HG02759 (cell line): Measurements from ENCODE around the gene GOPC.

Experiments
- ATAC-seq: cut with Tn5 transposase; IDR thresholded peaks from one replicate; pipeline ENCODE4 v1.9.1; 2021; ENCODE audit warnings: mild to moderate bottlenecking, moderate library complexity; ENCODE audit not compliant: unreplicated experiment

GOPC gene

GRCh38 chr6:117597755-117598154 lies 4.6 kb downstream of the GOPC start:
- no peak for ATAC-seq

- no peak for ATAC-seq
Observed at GRCh38 chr6:117595099-117595923, 7.0 kb downstream of the GOPC start.

- no peak for ATAC-seq
Observed at GRCh38 chr6:117592983-117593759, 9.1 kb downstream of the GOPC start.

DNA sequence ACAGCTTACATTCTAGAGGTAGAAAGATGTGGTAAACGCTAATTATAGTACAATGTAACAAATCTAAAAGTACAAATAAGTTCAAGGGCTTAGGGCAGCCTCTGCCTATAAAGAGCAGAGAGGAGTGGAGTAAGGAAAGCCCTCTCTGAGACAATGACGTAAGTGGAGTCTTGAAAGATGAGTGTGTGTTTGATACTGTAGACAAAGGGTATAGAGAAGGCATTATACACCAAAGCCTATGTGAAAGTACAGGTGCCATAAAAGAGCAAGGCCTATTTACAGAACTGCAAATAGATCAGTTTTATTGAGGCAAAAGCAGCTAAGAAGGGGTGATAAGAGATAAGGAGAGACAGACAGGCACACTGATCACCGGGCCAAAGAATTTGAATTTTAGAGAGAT lies 10.9 kb downstream of the GOPC start:
- ATAC-seq: no peak

- ATAC-seq: no peak
Observed at GRCh38 chr6:117590447-117590846, 11.9 kb downstream of the GOPC start.

DNA sequence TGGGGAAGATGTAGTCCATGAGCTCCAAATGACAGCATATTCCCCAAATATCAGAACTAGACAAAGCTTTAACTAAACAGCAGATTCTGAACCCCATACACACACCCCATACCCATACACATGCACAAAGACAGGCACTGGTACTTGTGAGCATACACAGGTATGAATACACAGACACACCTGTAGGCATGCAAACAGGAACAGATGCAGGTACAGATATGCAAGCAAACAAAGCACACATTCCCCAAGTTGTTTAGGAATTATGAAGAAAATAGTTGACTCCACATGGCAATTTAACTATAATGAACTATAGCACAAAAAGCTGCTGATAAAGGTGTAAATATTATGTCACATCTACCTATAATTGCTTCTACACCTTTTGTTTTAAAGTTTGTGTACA lies 16.7 kb downstream of the GOPC start:
- ATAC-seq: no peak

- no peak for ATAC-seq
Observed at GRCh38 chr6:117574198-117574597, 28.1 kb downstream of the GOPC start.

GRCh38 chr6:117573006-117573680 lies 29.2 kb downstream of the GOPC start:
- ATAC-seq: no peak

DNA sequence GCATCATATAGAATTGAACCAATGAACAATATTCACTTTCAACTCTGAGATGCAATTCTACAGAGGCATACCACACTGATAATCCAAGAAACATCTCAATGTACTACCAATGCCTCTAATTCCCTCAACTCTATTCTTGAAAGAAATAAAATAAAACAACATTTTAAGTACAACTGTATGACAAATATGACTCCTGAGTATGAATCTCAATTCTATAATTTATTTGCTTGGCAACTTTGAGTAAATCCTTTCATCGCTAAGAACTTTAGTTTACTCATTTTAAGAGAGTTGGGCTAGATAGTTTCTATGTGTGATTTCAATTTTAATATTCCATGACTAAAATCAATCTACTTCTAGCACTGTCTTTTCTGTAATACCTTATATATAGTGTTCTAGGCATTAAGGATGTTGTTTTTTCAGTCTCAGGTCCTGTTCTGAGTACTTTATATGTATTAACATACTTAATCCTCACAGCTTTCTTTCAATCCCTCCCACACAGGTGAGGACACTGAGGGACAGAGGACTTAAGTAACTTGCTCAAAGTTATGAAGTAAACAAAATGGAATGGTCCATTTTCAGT lies 33.4 kb downstream of the GOPC start:
- ATAC-seq: no peak

- ATAC-seq: no peak
Observed at GRCh38 chr6:117568247-117568646, 34.1 kb downstream of the GOPC start.

DNA sequence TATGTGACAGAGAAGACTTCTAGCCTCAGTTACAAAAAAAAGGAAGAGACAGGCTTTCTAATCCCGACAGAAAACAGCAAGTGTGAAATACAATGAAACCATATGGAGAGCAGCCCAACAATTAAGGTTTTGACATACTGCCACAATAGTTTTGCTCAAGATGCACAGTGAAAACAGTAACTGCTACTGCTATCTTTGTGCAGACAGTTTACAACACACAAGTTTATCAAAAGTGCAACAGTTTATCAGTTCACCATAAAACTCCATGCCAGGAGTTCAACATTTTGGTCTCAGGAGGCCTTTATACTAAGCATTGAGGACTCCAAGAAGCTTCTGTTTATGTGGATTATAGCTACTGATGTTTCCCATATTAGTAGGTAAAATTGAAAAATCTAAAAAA lies 37.6 kb downstream of the GOPC start:
- ATAC-seq: no peak

GRCh38 chr6:117561128-117561527 lies 41.2 kb downstream of the GOPC start:
- ATAC-seq: no peak

- ATAC-seq: no peak
Observed at GRCh38 chr6:117559299-117559698, 43.0 kb downstream of the GOPC start.

- ATAC-seq: no peak
Observed at GRCh38 chr6:117558818-117559217, 43.5 kb downstream of the GOPC start.

DNA sequence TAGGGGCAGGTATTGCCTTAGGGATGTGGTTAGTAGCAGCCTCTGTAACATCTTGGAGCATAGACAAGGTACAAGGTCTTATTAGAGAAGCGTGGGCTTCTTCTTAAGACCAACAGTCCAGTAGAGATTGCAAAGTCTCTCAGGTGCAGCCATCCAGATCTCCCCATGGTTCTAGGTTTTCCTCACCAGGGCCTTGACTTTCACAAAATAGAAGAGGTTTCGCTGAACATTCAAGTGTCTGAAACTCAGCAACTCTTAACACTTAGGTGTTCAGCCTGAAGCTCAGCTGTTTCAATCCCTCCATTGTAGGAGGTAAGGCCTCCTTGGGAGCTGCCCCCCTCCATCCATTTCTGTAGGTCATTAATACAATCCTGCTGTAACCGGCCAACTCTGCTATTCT lies 44.4 kb downstream of the GOPC start:
- ATAC-seq: no peak

DNA sequence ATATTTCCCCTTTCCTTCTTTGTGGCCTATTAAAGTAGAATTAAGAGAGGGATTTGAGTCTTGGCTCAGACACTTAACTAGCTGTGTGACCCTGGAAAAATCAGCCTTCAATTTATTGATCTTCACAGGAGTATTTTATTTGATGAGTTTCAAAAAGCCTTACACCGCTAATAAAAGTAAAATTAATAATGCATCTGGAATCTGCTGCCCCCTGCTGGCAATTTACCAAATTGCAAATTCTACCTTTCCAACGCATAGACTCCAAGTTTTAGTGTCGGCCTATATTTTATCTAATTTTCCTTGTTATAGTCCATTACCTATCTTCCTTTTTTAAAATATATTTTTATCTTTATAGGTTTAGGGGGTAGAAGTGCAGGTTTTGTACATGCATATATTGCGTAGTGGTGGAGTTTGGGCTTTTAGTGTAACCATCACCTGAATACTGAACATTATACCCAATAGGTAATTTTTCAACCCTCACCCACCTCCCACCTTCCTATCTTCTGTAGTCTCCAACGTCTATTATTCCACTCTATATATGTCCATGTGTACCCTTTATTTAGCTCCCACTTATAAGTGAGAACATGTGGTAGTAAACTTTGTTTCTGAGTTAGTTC lies 46.3 kb downstream of the GOPC start:
- ATAC-seq: peak; percentile 43

- no peak for ATAC-seq
Observed at GRCh38 chr6:117555262-117555849, 47.0 kb downstream of the GOPC start.

- ATAC-seq: no peak
Observed at GRCh38 chr6:117553142-117553541, 49.2 kb downstream of the GOPC start.

GRCh38 chr6:117552618-117553017 lies 49.7 kb downstream of the GOPC start:
- ATAC-seq: no peak

DNA sequence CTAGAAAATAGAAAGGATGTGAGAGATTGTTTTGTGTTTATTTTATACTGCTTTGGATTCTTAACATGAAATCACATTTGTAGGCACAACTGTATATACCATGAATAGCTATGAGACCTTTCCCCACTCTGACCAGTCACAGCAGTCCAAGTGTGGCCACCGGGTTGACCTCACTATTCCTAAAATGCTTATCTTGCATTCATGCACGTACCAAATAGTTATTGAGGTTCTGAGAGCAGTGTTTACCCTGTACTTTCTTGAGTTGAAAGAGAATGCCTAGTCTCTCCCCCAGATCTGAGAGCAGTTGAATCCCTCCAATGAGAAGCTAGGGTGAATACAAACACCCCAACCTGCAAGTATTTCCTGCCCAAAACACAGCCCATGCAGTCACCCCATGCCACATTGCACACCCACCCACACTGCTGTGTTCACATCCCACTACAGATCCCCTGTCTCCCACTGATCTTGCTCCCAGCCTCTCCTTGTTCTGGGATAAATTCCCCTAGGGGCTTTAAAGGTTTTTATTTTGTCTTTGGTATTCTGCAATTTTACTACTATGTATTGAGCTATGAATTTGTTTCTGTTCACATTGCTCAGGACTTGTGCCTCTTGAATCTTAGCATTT lies 51.6 kb downstream of the GOPC start:
- no peak for ATAC-seq
